ENCODE measurements around the gene TBKBP1. TPM values are rescaled to one million over a fixed set of nuclear protein-coding genes. Genes with fewer than 3 reads are reported as not detected.

TBKBP1 gene
- total RNA-seq, 4 donors from 2014 or later = 6.3 to 24.6 (median 9.8) TPM

GRCh38 chr17:47685556-47686275, 8.2 kb upstream of the TBKBP1 start:
- Histone ChIP-seq H3K27me3 (no peaks in the 10 kb centered on the region), H3K36me3 (peaks cover 0 to 42% (median 17%) of the 10 kb centered on the region in 3 donors)
- 85 to 87% methylated on average over 4 of the region's 4 CpGs for WGBS, 2 donors

GRCh38 chr17:47686276-47686635, 7.7 kb upstream of the TBKBP1 start:
- Histone ChIP-seq H3K27ac (peak overlapping the region in 1 of 4 donors; percentile 25), H3K36me3 (peaks cover 0 to 38% (median 12%) of the 10 kb centered on the region in 3 donors), H3K4me3 (no peak overlapping the region), H3K9me3 (no peaks in the 10 kb centered on the region), H3K4me1 (peaks cover 0 to 18% (median 0%) of the 10 kb centered on the region in 4 donors), H3K27me3 (no peaks in the 10 kb centered on the region)
- DNase-seq (ENCODE audit: low spot score in 2 of 2) = no peak
- TF ChIP-seq, protein P1, sequence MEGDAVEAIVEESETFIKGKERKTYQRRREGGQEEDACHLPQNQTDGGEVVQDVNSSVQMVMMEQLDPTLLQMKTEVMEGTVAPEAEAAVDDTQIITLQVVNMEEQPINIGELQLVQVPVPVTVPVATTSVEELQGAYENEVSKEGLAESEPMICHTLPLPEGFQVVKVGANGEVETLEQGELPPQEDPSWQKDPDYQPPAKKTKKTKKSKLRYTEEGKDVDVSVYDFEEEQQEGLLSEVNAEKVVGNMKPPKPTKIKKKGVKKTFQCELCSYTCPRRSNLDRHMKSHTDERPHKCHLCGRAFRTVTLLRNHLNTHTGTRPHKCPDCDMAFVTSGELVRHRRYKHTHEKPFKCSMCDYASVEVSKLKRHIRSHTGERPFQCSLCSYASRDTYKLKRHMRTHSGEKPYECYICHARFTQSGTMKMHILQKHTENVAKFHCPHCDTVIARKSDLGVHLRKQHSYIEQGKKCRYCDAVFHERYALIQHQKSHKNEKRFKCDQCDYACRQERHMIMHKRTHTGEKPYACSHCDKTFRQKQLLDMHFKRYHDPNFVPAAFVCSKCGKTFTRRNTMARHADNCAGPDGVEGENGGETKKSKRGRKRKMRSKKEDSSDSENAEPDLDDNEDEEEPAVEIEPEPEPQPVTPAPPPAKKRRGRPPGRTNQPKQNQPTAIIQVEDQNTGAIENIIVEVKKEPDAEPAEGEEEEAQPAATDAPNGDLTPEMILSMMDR (IDR thresholded peaks at IDR 0.05) = no peak
- no peak for TF ChIP-seq EP300 (IDR thresholded peaks at IDR 0.05)
- no peak for TF ChIP-seq POLR2A (IDR thresholded peaks at IDR 0.05)
- WGBS, 2 donors = 86% methylated on average over 1 of the region's 1 CpG

More at GRCh38 chr17:47685556-47686275, 8.2 kb upstream of the TBKBP1 start:
- peaks cover 0 to 18% (median 0%) of the 10 kb centered on the region in 4 donors for H3K4me1 ChIP-seq
- H3K27ac ChIP-seq = no peak overlapping the region
- no peak overlapping the region for H3K4me3 ChIP-seq
- DNase-seq (ENCODE audit: low spot score in 2 of 2) = no peak
- no peaks in the 10 kb centered on the region for H3K9me3 ChIP-seq
- no peak for TF ChIP-seq POLR2A (IDR thresholded peaks at IDR 0.05)
- TF ChIP-seq, protein P1 (IDR thresholded peaks at IDR 0.05) = no peak
- no peak for TF ChIP-seq EP300 (IDR thresholded peaks at IDR 0.05)

DNA sequence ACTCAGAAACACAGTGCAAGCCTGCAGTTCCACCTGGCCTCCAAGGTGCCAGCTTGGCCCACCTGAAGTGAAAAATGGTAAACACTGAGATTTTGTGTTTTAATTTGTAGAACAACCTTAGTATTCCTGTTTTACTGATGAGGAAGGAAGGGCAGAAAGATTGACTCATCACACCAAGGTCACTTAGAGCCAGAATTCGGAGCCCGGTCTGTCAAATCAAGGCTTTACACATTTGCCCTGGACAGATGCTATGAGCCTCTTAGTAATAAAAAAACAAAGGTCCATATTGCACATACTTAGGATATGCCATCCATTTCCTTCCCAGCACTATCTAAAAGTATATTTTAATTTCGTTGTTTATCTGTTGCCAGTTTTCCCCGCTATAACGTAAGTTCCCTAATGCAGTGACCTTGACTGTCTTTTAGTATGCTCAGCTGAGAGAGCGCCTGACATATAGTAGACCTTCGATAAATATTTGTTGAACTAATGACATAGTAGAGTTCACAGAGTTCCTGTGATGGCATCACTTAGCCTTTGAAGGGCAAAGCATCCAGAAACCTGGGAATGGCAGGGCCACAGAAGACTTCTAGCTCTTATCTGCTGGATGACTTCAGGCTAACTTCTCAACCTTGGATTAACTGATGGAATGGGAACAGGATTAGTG, 7.2 kb upstream of the TBKBP1 start:
- DNase-seq (ENCODE audit: low spot score in 2 of 2) = no peak
- TF ChIP-seq POLR2A (IDR thresholded peaks at IDR 0.05) = no peak
- TF ChIP-seq EP300 (IDR thresholded peaks at IDR 0.05) = no peak
- TF ChIP-seq, protein P1 (IDR thresholded peaks at IDR 0.05) = no peak
- H3K4me1 ChIP-seq = peaks cover 0 to 18% (median 0%) of the 10 kb centered on the region in 4 donors
- peak overlapping the region in 1 of 4 donors; percentile 25 for H3K27ac ChIP-seq
- H3K9me3 ChIP-seq = no peaks in the 10 kb centered on the region
- no peak overlapping the region for H3K4me3 ChIP-seq
- WGBS, 2 donors = 78 to 90% methylated on average over 7 of the region's 7 CpGs
- H3K27me3 ChIP-seq = no peaks in the 10 kb centered on the region
- H3K36me3 ChIP-seq = peaks cover 0 to 33% (median 10%) of the 10 kb centered on the region in 3 donors

GRCh38 chr17:47687328-47687690, 6.7 kb upstream of the TBKBP1 start:
- peak overlapping the region in 2 of 4 donors; percentile 20 to 25 for H3K27ac ChIP-seq
- no peak overlapping the region for H3K4me3 ChIP-seq
- TF ChIP-seq POLR2A (IDR thresholded peaks at IDR 0.05) (no peak), EP300 (IDR thresholded peaks at IDR 0.05) (no peak)
- TF ChIP-seq, protein P1 (IDR thresholded peaks at IDR 0.05) = no peak
- peaks cover 0 to 18% (median 0%) of the 10 kb centered on the region in 4 donors for H3K4me1 ChIP-seq
- no peaks in the 10 kb centered on the region for H3K9me3 ChIP-seq
- DNase-seq (ENCODE audit: low spot score in 2 of 2) = no peak
- peaks cover 0 to 28% (median 5%) of the 10 kb centered on the region in 3 donors for H3K36me3 ChIP-seq
- H3K27me3 ChIP-seq = no peaks in the 10 kb centered on the region

DNA sequence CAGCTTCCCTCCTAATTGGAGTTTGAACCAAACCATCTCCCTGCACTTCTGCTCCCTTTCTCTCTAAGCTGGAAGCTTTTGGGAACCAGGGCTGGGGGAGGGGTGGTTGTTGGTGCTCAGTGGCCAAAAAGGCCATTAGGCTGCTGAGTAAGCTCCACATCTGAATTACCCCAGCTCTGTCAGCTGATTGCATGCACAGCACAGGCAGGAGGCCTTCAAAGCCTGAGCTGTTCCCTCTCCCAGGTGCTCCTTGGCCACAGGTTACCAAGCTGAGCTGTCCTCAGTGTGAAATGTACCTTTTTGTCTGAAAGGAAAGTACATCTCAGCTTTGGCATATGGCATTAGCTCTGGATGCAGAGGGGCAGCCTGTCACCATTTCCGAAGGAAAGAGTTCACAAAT, 6.2 kb upstream of the TBKBP1 start:
- no peaks in the 10 kb centered on the region for H3K27me3 ChIP-seq
- DNase-seq (ENCODE audit: low spot score in 2 of 2) = no peak
- H3K9me3 ChIP-seq = no peaks in the 10 kb centered on the region
- 42 to 53% methylated on average over 1 of the region's 1 CpG for WGBS, 2 donors
- no peak for TF ChIP-seq POLR2A (IDR thresholded peaks at IDR 0.05)
- H3K4me1 ChIP-seq = peaks cover 0 to 20% (median 2%) of the 10 kb centered on the region in 4 donors
- peaks cover 0 to 23% (median under 1%) of the 10 kb centered on the region in 3 donors for H3K36me3 ChIP-seq
- no peak overlapping the region for H3K4me3 ChIP-seq
- H3K27ac ChIP-seq = peak overlapping the region in 1 of 4 donors; percentile 20

All from tibial nerve (tissue), 4 donors.